ENCODE measurements around the gene KLF2.

KLF2 gene

DNA sequence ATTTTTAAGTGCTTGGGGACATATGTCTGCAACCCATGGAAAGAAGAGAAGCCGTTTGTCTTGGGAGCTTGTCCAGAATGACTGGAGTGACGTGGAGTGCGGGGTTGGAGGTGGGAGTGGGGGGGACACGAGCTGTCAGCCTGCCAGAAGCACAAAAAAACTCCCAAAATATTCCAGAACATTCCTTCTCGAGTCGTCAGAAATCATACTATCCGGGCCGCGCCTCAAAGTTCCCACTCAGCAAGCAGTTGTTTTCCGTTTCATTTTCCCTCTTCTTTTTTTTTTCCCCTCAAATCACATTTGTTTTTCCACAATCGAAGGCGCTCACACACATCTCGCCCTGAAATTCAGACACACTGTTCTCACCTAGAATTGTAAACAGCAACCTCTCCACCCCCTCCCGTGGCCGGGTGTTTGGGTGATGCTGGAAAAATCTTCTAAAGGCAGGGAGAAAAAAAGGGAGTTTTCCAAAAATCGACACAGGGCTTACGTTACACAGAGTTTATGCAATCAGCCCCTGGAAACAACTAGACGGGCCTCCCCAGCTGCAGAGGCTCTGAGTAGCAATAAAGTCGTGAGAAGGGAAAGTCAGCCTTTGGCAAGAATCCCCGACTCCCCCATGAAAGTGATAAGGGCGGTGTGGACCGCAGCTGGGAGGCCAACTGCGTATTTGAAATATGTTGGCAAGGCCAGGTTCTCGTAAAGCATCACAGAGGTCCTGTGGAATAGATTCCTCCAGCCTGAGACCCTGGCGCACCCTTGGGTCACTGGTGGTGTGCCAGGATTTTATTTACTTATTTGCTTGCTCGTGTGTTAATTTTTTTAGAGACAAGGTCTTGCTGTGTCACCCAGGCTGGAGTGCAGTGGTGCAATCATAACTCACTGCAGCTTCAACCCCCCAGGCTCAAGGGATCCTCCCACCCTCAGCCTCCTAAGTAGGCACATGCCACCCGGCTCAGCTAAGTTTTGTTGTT lies 31.2 kb upstream of the KLF2 start:
- no peak for DNase-seq
- Histone ChIP-seq H2AK5ac (ENCODE audit: low read length) (no peak overlapping the region), H3K4me1 (ENCODE audit: control insufficient read depth, low read depth, low read length) (no peaks in the 10 kb centered on the region), H3K4me3 (ENCODE audit: low read length) (no peak overlapping the region), H2BK15ac (replicated peaks; ENCODE audit: low read depth) (no peak overlapping the region), H3K56ac (ENCODE audit: low read length) (no peak overlapping the region), H3K4me2 (ENCODE audit: low read length) (no peak overlapping the region), H3K9ac (ENCODE audit: low read length) (no peak overlapping the region), H3K18ac (ENCODE audit: low read length) (no peak overlapping the region), H3K27ac (ENCODE audit: low read depth, low read length) (no peak overlapping the region), H2BK5ac (ENCODE audit: low read length) (no peak overlapping the region), H4K5ac (ENCODE audit: low read length) (no peak overlapping the region), H3K4ac (ENCODE audit: low read depth, low read length) (no peak overlapping the region), H3K23ac (ENCODE audit: low read length) (no peak overlapping the region), H3K79me2 (ENCODE audit: control insufficient read depth, insufficient read depth, low read length) (no peaks in the 10 kb centered on the region), H3K79me1 (ENCODE audit: low read length) (no peaks in the 10 kb centered on the region), H4K8ac (ENCODE audit: low read depth, low read length) (no peak overlapping the region), H2BK120ac (ENCODE audit: low read depth, low read length) (no peak overlapping the region), H3K27me3 (ENCODE audit: insufficient read depth, low read length, poor library complexity) (no peaks in the 10 kb centered on the region), H3K36me3 (ENCODE audit: control insufficient read depth, insufficient read depth, low read length) (no peaks in the 10 kb centered on the region)
- no CpG with 5 or more reads among the region's 27 CpGs for WGBS (ENCODE audit: extremely low coverage, insufficient coverage, low lambda C conversion rate)

DNA sequence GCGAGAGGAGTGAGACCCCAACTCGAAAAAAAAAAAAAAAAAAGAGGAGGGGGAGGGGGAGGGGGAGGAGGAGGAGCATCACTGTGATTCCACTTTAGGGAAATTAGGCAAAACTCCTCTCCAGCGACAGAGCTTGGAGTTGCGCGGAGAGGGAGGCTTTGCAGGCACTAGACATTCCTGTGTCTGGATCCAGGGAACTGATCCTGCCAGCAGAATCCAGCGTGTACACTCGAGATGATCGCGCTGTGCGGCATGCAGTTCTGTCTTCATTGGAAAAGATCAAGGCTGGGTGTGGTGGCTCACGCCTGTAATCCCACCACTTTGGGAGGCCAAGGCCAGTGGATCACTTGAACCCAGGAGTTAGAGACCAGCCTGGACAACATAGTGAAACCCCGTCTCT lies 29.6 kb upstream of the KLF2 start:
- Histone ChIP-seq H3K27me3 (ENCODE audit: insufficient read depth, low read length, poor library complexity) (no peaks in the 10 kb centered on the region), H3K4me2 (ENCODE audit: low read length) (no peak overlapping the region), H3K9ac (ENCODE audit: low read length) (no peak overlapping the region), H4K8ac (ENCODE audit: low read depth, low read length) (no peak overlapping the region), H3K18ac (ENCODE audit: low read length) (no peak overlapping the region), H3K27ac (ENCODE audit: low read depth, low read length) (no peak overlapping the region), H2AK5ac (ENCODE audit: low read length) (no peak overlapping the region), H3K4me3 (ENCODE audit: low read length) (no peak overlapping the region), H3K23ac (ENCODE audit: low read length) (no peak overlapping the region), H2BK15ac (replicated peaks; ENCODE audit: low read depth) (no peak overlapping the region), H3K36me3 (ENCODE audit: control insufficient read depth, insufficient read depth, low read length) (no peaks in the 10 kb centered on the region), H3K56ac (ENCODE audit: low read length) (no peak overlapping the region), H4K5ac (ENCODE audit: low read length) (no peak overlapping the region), H2BK5ac (ENCODE audit: low read length) (no peak overlapping the region), H3K79me2 (ENCODE audit: control insufficient read depth, insufficient read depth, low read length) (no peaks in the 10 kb centered on the region), H3K79me1 (ENCODE audit: low read length) (no peaks in the 10 kb centered on the region), H2BK120ac (ENCODE audit: low read depth, low read length) (no peak overlapping the region), H3K4me1 (ENCODE audit: control insufficient read depth, low read depth, low read length) (no peaks in the 10 kb centered on the region), H3K4ac (ENCODE audit: low read depth, low read length) (no peak overlapping the region)
- WGBS (ENCODE audit: extremely low coverage, insufficient coverage, low lambda C conversion rate): no CpG with 5 or more reads among the region's 12 CpGs
- DNase-seq: no peak

DNA sequence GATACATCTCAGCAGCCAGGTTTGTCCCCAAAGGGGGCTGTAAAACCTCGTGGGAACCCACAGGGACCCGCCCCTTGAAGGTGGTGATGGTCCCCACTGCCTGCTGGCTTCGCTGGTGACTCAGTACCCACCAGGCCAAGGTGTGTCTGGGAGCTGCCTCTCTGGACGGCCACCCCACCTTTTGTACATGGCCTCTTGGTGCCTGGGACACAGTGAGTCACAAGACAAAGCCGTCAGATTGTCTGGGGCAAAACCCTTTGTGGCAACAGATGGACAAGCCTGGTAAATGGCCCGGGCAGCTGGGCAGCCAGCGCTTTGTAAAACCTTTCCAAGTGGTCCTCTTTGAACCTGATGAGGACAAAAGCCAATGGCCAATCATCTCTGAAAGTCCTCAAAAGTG lies 27.9 kb upstream of the KLF2 start:
- Histone ChIP-seq H3K27me3 (ENCODE audit: insufficient read depth, low read length, poor library complexity) (no peaks in the 10 kb centered on the region), H3K4me1 (ENCODE audit: control insufficient read depth, low read depth, low read length) (no peaks in the 10 kb centered on the region), H2BK15ac (replicated peaks; ENCODE audit: low read depth) (no peak overlapping the region), H2AK5ac (ENCODE audit: low read length) (no peak overlapping the region), H3K79me1 (ENCODE audit: low read length) (no peaks in the 10 kb centered on the region), H4K8ac (ENCODE audit: low read depth, low read length) (no peak overlapping the region), H3K36me3 (ENCODE audit: control insufficient read depth, insufficient read depth, low read length) (no peaks in the 10 kb centered on the region), H3K18ac (ENCODE audit: low read length) (no peak overlapping the region), H3K23ac (ENCODE audit: low read length) (no peak overlapping the region), H3K9ac (ENCODE audit: low read length) (no peak overlapping the region), H4K5ac (ENCODE audit: low read length) (no peak overlapping the region), H3K4me3 (ENCODE audit: low read length) (no peak overlapping the region), H2BK120ac (ENCODE audit: low read depth, low read length) (no peak overlapping the region), H3K56ac (ENCODE audit: low read length) (no peak overlapping the region), H3K4me2 (ENCODE audit: low read length) (no peak overlapping the region), H2BK5ac (ENCODE audit: low read length) (no peak overlapping the region), H3K4ac (ENCODE audit: low read depth, low read length) (no peak overlapping the region), H3K27ac (ENCODE audit: low read depth, low read length) (no peak overlapping the region), H3K79me2 (ENCODE audit: control insufficient read depth, insufficient read depth, low read length) (no peaks in the 10 kb centered on the region)
- no peak for DNase-seq
- no CpG with 5 or more reads among the region's 7 CpGs for WGBS (ENCODE audit: extremely low coverage, insufficient coverage, low lambda C conversion rate)

GRCh38 chr19:16297575-16298178 lies 26.9 kb upstream of the KLF2 start:
- Histone ChIP-seq H3K27ac (ENCODE audit: low read depth, low read length) (no peak overlapping the region), H3K79me2 (ENCODE audit: control insufficient read depth, insufficient read depth, low read length) (no peaks in the 10 kb centered on the region), H3K23ac (ENCODE audit: low read length) (no peak overlapping the region), H3K56ac (ENCODE audit: low read length) (no peak overlapping the region), H3K4me1 (ENCODE audit: control insufficient read depth, low read depth, low read length) (no peaks in the 10 kb centered on the region), H3K18ac (ENCODE audit: low read length) (no peak overlapping the region), H2AK5ac (ENCODE audit: low read length) (no peak overlapping the region), H3K79me1 (ENCODE audit: low read length) (no peaks in the 10 kb centered on the region), H2BK120ac (ENCODE audit: low read depth, low read length) (no peak overlapping the region), H2BK5ac (ENCODE audit: low read length) (no peak overlapping the region), H3K4ac (ENCODE audit: low read depth, low read length) (no peak overlapping the region), H4K5ac (ENCODE audit: low read length) (no peak overlapping the region), H3K9ac (ENCODE audit: low read length) (no peak overlapping the region), H3K4me3 (ENCODE audit: low read length) (no peak overlapping the region), H3K4me2 (ENCODE audit: low read length) (no peak overlapping the region), H2BK15ac (replicated peaks; ENCODE audit: low read depth) (no peak overlapping the region), H3K27me3 (ENCODE audit: insufficient read depth, low read length, poor library complexity) (no peaks in the 10 kb centered on the region), H4K8ac (ENCODE audit: low read depth, low read length) (no peak overlapping the region), H3K36me3 (ENCODE audit: control insufficient read depth, insufficient read depth, low read length) (no peaks in the 10 kb centered on the region)
- WGBS (ENCODE audit: extremely low coverage, insufficient coverage, low lambda C conversion rate): no CpG with 5 or more reads among the region's 9 CpGs
- no peak for DNase-seq

DNA sequence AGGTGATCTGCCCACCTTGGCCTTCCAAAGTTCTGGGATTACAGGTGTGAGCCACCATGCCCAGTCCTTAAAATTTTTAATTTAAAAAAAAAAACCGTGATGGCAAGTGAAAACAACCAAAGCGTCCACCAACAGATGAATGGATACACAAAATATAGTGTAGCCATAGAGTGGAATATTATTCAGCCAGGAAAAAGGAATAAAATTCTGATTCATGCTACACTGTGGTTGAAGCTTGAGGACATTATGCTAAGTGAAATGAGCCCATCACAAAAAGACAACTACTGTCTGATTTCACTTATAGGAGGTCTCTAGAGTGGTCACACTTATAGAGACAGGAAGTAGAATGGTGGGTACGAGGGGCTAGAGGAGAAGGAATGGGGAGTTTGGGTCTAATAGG lies 26.3 kb upstream of the KLF2 start:
- no peaks in the 10 kb centered on the region for H3K79me1 ChIP-seq (ENCODE audit: low read length)
- H4K5ac ChIP-seq (ENCODE audit: low read length): no peak overlapping the region
- H3K79me2 ChIP-seq (ENCODE audit: control insufficient read depth, insufficient read depth, low read length): no peaks in the 10 kb centered on the region
- no peaks in the 10 kb centered on the region for H3K36me3 ChIP-seq (ENCODE audit: control insufficient read depth, insufficient read depth, low read length)
- H2BK15ac ChIP-seq (replicated peaks; ENCODE audit: low read depth): no peak overlapping the region
- H4K8ac ChIP-seq (ENCODE audit: low read depth, low read length): no peak overlapping the region
- no peak overlapping the region for H3K23ac ChIP-seq (ENCODE audit: low read length)
- H3K4me1 ChIP-seq (ENCODE audit: control insufficient read depth, low read depth, low read length): no peaks in the 10 kb centered on the region
- H2AK5ac ChIP-seq (ENCODE audit: low read length): no peak overlapping the region
- H3K56ac ChIP-seq (ENCODE audit: low read length): no peak overlapping the region
- WGBS (ENCODE audit: extremely low coverage, insufficient coverage, low lambda C conversion rate): no CpG with 5 or more reads among the region's 3 CpGs
- no peak overlapping the region for H3K9ac ChIP-seq (ENCODE audit: low read length)
- H2BK5ac ChIP-seq (ENCODE audit: low read length): no peak overlapping the region
- no peak overlapping the region for H3K4me2 ChIP-seq (ENCODE audit: low read length)
- DNase-seq: no peak
- H3K18ac ChIP-seq (ENCODE audit: low read length): no peak overlapping the region
- no peaks in the 10 kb centered on the region for H3K27me3 ChIP-seq (ENCODE audit: insufficient read depth, low read length, poor library complexity)
- no peak overlapping the region for H3K27ac ChIP-seq (ENCODE audit: low read depth, low read length)
- H2BK120ac ChIP-seq (ENCODE audit: low read depth, low read length): no peak overlapping the region
- no peak overlapping the region for H3K4ac ChIP-seq (ENCODE audit: low read depth, low read length)
- H3K4me3 ChIP-seq (ENCODE audit: low read length): no peak overlapping the region

All from mesendoderm (in vitro differentiated cells).